ENCODE results near the gene SIX2.
"Not testable (repeated sequence)": the region's sequence is repeated elsewhere in the genome, so short reads cannot be mapped to it uniquely, and the experiment has no call there.

Gene SIX2

DNA sequence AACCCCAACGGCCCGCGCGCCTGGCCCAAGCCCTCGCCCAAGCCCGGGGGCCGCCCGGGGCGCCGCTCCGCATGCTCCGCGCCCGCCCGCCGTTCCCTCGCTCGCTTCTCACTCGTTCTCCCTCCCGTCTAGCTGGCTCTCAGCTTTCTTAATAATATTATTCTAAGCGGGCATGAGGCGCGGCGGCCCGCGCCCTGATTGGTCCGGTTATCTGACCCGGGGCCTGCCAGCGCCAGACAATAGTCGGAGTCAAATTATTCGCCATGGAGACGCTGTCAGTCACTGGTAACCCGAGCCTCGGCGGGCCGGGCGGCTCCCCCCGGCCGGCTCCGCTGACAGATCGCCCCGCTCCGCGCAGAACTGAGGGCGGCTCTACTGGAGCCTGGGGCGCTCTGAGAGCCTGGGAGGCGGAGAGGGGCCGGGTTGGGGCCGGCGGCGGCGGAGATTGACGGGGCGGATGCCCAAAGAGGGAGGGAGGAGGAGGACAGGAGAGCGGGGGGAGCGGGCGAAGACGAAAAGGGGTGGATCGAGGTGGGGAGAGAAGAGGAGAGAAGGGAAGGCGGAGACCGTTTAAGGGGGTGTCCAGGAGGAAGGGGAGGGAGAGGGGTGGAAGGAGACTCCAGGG lies at the start of gene SIX2:
Gene SIX2 (minus strand): TSS at position 150 of the 625 bp plus-strand sequence. CDS start 342 bp downstream, outside the sequence.
- no peak for DNase-seq

DNA sequence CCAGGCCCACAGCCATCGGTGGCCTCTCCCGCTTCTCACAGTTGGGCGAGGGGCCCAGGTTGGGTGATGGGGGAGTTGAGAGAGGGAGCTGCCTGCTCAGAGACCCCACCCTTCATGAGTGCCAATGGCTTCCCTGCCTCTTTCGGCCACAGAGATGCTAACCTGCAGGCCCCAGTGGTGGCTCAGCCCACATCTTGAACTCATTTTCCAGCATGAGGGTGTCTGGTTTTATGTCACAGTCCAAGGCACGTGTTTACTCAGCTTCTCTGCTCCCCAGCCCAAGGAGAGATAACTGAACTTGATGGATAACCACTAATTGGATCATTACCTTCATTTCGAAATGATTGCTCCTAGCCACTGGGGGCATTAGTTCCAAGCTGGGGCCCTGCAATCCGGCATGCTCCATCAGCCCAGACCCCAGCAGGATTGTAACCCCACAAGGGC lies 45.9 kb upstream of the SIX2 start:
- DNase-seq: no peak

DNA sequence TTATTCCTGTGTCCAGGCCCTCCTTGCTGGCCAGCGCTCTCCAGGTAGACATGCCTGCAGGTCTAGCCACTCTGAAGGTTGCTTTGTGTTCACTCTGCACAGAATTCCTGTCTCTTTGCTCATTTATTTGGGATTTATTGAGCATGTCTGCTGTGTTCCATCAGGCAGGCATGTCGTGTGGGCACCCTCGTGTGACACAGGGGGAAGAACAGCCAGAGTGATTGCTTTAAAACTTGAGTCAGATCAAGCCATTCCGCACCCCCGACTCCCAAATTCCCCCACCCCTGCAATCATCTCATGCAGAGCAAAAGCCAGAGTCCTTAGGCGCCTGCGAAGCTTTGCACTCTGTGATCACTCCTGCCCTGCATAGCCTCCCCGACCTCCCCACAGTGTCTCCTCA lies 44.7 kb upstream of the SIX2 start:
- DNase-seq: no peak

DNA sequence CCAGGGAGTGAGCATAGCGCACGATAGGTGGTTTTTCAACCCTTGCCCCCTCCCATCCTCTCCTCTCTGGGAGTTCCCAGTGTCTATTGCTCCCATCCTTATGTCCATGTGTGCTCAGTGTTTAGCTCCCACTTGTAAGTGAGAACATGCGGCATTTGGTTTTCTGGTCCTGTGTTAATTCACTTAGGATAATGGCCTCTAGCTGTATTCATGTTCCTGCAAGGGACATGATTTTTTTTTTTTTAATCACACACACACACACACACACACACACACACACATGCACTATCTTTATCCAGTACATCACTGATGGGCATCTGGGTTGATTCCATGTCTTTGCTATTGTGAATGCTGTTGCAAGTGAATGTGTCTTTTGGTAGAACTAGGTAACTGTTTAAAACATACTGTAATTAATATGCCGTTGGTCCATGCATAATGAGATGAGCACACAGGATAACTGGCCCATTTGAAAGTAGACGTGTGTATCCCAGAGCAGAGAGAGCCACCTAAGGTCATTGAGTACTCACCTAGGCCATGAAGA lies 43.2 kb upstream of the SIX2 start:
- DNase-seq: no peak

DNA sequence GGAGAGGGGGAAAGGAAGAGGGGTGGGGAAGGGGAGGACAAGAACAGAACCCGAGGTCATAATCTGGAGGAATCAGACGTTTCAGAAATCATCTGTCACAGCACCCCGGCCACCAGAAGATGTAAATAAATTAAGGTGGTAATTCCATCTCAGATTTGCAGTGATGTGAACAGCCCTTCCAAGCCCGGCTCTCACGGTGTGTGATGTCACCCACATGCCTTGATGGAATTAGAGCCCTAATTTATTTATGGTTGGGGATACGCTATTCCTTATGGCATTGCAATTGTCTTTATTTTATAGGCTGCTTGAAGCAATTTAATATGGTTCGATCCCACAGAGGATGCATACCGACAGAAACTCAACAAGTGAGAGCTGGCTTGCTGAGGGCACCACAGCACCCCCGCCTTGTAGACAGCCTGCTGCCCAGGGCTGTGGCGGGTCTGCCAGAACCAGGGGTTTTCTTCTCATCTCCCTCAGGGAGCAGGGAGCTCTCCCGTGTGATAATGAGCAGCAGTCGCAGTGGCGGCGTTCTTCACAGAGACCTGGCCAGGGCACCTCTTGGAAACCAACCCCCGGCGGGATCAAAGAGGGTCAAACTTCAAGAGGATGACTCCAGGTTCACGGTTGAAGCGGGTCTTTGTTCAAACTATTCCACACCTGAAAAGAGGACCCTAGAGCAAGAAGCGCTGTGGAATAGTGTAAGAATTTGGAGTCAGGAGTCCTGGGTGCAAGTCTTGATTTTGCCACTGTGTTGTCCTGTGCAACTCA lies 40.5 kb upstream of the SIX2 start:
- no peak for DNase-seq

DNA sequence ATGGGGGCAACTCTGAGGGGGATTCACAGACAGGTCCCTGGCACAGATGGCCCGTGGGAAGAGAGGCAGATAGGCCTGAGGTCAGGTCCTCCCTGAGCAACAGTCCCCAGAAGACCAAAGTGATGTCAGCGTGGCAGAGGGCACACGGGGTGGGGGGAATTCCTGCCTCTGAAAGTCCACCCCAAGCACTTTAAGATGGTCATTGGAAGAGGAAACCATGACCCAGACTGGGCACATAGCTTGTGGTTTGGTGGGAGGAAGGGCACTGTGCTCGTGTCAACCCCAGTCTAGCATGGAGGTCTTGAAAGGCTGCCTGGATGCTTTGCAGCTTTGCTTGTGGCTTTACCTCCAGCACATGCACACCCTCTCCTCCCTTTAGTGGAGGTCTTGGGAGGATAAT lies 38.0 kb upstream of the SIX2 start:
- no peak for DNase-seq

DNA sequence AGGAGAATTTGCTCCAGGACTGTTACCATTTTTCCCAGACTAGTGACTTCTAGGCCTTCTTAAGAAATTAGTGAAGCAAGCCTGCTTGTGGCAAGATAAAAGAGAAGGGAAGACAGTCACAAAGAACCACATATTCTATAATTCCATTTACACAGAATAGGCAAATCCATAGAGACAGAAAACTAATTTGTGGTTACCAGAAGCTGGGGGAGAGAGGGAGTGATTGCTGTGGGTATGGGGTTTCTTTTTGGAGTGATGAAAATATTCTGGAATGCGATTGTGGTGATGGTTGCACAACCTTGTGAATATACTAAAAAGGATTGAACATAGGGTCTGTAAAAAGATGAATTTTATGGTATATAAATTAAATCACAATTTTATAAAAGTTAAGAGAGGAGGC lies 37.5 kb upstream of the SIX2 start:
- no peak for DNase-seq

DNA sequence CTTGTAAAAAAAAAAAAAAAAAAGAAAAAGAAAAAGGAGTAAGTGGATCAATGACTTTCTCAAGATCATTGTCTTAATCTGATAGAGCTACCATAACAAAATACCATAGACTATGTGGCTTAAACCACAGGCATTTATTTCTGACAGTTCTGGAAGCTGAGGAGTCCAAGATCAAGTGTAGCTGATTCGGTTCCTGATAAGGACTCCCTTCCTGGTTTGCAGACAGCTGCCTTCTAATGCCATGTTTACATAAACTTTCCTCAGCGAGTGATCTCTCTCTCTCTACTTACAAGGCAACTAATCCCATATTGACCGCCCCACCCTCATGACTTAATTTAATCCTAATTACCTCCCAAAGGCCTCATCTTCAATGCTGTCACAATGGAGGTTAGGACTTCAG lies 36.5 kb upstream of the SIX2 start:
- DNase-seq: no peak

DNA sequence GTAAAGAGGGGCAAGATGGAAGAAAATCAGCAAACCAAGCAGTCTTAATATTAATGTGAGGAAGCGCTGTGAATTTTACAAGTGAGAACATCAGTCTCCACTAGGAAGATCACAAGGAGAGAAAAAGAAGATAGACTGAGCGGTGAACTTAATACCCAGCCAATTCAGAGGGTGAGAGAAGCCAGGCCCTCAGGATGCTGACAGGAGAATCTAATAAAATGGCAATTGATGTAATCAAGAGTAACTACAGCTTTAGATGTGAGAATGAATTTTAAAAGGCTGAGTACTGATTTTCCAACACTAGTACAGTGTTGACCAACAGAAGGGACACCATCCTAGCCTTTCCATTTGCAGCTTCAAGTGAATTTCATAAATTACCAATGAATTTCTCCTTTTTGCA lies 35.7 kb upstream of the SIX2 start:
- DNase-seq: no peak

DNA sequence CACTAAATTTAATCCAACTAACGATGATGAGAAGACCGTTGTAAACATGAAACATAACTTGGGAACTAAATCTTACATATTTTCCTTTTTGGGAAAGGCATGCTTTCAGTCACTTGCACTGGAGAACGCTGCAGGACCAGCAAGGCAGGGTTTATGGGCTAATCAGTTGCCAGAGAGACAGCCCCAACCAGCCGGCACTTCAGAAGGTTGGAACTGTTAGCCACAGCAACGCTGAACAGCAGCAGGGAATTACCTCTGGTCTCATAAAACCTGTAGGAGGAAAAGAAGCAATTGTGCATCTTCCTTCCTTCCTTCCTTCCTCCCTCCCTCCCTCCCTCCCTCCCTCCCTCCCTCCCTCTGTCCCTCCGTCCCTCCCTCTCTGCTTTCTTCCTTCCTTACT lies 33.9 kb upstream of the SIX2 start:
- no peak for DNase-seq

DNA sequence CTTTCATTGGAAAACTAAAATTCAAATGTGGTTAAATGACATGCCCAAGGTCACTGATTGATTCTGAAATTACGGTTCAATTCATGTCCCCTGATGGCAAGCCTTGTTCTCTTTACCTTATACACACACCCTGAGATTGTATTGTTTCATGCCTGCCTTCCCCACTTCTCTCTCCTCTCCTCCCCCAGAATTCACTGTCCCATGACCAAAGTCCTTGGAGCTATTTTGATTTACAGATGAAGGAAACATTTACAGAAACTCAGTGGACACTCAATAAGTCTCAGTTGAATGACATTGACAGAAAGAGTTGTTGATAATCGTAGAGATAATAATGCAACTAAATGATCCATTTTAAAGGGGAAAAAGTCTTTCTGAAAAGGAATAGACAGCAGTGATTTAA lies 33.1 kb upstream of the SIX2 start:
- DNase-seq: no peak

DNA sequence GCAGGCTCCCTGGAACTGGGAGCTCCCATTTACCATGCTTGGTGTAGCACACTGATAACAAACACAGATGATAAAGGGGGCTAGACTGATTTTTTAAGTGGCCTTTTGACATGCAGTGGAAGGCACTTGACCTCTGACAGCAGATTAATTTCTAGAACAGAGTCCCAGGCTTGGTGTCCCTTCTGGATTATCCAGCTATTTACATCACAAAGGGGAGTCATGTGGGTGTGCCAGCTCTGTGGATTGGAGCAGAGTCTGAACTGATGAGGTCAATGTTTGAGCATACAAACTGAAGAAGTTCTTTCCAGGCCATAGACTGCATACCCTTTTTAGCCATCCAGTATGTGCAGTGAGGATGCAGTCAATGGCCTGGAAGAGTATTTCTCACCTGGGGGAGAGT lies 31.5 kb upstream of the SIX2 start:
- no peak for DNase-seq

DNA sequence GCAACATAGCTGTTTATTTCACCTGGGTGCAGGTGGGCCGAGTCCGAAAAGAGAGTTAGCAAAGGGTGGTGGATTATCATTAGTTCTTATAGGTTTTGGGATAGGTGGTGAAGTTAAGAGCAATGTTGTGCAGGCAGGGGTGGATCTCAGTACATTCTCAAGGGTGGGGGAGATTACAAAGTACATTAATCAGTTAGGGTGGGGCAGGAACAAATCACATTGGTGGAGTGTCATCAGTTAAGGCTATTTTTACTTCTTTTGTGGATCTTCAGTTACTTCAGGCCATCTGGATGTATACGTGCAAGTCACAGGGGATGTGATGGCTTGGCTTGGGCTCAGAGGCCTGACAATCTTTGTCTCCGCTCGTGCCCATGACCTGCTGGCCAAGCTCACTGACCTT lies 30.6 kb upstream of the SIX2 start:
- DNase-seq: not testable (repeated sequence)

DNA sequence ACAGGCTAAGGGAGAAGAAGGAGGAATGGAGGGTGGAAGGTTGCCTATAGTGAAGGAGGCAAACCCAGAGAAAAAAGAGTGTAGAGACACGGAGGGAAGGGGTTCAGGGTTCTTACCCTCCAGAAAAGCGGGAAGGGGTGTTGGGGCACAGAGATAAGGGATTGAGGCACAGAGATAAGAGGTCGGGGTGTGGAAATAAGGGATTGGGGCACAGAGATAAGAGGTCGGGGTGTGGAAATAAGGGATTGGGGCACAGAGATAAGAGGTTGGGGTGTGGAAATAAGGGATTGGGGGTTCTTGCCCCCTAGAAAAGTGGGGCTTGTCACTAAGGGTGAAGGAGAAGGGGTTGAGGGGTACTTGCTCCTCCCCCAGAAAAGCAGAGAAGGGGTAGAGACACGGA lies 29.6 kb upstream of the SIX2 start:
- not testable (repeated sequence) for DNase-seq

DNA sequence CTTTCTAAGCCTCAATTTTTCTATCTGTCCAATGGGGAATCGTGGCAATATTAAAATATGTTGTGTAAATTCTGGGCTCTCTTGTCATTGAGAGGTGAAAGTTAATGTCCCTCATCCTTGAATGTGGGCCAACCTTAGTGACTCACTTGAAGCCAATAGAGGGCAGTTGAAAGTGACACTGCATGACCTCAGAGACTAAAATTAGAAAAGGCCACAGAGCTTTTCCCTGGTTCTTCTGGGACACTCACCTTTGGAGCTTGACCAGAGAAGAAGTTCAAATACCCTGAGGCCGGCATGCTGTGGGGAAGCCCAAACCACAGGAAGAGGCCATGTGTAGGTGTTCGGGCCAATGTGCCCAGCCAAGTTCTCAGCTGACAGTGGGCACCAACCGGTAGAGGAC lies 24.1 kb upstream of the SIX2 start:
- no peak for DNase-seq

DNA sequence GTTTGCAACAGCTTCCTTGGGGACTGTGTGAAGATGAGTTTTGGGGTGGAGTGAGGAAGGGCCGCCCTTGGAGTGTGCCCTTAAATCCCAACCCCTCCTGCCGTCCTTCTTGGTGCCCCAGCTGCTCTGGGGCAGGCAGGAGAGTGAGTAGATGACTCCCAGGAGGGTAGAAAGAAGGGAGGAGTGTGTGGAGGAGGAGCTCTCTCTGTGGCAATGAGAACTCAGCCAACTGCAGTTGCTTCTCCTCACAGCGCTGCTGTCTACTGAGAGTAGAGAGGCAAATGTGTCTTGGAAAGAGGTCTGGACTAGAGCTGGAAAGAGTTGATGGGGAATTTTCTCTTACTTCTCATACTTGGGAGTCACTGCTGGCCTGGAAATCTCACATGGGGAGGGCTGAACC lies 21.8 kb upstream of the SIX2 start:
- no peak for DNase-seq

DNA sequence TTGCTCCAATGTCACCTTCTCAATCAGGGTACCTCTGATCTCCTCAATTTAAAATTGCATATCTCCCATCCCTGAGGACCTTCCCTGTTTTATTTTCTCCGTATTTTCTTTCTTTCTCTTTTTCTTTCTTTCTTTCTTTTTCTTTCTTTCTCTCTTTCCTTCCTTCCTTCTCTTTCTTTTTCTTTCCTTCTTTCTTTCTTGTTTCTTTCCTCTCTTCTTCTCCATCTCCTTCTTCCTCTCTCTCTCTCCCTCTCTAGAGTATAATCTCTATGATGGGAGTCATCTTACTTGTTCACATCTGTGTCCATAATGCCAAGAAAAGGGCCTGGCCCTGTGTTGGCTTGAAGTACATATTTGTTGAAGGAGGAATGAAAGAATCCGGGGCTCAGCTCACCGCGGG lies 21.3 kb upstream of the SIX2 start:
- no peak for DNase-seq

DNA sequence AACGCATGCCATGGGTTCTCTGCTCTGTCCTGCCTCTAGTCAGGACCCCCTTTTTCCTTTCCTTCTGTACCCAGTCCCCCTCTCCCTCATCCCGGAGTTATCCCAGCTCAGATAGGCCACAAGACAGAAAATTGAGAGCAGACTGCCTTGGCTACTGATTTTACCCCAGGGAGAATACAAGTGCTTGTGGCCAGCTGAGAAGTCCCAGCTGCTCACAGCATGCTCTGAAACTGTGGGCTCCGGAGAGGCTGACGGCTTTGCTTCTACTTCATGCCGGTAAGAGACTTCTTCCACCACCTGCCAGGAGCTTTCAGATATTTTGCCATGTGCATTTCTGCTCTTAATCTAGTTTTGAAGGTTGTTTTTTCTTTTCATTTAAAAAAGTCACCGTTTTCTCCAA lies 20.0 kb upstream of the SIX2 start:
- DNase-seq: no peak

DNA sequence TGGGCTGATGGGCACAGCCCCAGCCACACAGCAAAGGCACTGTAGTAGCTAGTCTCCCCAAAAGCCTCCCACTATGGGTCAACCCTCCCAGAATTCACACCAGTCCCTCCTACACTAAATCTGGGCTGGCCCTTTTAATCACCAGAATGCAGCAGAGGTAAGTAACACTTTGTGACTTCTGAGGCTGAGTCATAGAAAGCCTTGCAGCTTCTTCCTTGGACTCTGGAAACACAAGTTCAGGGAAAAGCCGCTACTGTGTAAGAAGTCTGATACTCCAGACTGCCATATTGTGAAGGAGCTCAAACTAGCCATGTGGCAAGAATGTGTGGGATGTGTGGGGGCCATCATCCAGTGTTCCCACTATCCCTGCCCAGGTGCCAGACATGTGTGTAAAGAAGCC lies 19.0 kb upstream of the SIX2 start:
- no peak for DNase-seq

DNA sequence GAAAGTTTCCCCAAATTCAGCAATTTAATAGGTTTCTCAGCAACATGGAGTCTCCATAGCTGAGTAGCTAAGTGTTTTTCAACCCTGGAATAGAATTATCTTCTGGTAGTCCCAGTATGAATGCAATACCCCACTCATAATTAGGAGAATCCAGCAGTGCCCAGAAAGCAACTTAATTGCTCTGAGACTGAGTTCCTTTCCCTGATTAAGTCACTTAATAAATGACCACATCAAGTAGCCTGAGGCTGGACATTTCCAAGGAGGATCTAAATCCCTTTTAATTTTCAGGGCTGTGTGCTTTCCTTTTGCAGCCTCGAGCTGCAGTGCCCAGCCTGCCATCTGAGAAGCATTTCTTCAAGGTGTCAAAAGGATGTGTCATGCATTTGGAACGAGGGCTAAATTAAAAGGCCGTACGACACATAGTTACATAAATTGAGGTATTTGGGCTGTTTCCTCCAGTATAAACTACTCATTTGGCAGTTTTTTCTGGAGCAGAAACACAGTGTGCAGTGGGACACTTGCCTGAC lies 17.7 kb upstream of the SIX2 start:
- no peak for DNase-seq

DNA sequence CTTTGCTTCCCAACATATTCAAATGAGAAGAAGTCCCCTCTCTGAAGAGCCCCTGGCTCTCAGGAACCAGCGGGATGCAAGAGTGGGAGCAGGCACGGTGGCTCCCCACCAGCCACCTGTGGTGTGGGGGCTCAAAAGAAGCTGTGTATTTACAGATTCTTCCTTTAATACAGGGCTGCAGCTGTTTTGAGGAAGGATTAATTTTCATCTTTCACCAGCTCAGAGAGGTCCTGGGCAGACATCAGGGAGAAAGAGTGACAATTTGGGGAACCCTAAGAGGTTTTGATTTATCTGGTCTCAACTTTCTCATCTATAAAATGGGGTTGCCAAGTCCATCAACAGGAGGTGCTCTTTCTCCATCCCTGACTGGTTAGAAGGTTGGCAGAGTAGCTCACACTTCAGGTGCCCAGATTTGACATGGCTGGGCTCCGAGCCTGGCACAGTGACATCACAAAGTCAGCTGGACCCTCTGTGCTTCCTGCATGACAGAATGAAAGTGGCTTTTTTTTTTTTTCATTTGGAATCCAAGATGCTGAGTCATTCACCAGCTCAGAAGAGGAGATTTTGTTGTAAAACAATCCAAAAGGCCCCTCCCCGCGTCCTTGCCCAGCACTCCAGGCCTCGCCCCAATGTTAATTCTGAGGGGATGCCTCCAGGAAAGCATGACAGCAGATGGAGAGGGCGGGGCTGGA lies 15.5 kb upstream of the SIX2 start:
- DNase-seq: no peak

DNA sequence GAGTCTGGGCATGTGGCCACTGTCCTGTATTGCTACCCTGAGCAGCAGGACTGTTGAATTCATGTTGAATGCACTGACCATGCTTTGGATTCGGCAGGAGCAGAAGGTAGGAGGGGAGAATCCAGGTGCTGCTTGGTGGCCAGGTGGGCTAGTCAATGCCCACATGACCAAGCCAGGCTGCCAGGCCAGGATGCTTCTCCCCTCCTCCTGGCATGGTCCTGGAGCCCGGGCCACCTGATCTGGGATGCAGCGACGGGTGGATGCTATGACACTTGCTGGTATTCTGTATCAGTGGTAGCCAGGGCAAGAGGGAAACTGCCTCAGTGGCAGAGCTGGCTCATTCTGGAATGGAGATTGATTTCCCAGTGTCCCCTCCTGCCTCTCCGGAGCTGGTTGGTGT lies 14.8 kb upstream of the SIX2 start:
- no peak for DNase-seq

DNA sequence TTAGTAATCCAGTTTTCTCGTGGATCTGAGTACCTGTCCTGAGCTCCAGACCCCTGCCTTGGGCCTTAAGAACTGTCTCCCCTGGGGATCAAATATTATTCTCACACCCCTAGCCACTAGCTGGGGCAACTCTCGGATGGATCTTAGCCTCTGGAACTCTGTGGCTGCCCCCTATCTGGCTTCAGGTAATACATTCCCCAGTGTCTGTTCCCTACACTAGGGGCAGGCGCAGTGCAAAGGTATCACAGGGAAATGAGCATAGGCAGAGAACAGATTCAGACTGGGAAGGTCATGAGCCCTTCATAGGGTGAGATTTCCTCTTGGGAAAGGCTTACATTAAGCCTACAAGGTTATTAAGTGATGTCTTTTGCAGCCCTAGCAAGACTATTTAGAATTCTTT lies 11.2 kb upstream of the SIX2 start:
- DNase-seq: no peak

DNA sequence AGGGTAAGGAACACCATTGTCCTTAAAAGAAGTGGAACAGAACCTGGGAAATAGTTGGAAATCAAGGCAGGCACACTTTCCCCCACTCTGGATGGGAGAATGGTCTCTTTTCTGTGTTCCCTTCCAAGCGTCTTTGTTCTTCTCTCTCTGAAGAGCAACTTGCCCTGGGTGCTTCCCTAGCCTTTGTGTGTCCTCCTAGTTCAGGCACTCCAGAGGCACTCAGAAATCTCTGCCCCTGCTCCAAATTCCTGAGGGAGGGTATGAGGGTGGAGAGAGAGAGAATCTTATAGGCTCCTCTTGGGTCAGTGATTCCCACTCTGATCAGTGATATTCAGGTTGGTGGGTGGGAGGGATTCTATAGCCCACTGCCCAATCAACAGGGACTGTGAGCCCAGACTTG lies 8.8 kb upstream of the SIX2 start:
- no peak for DNase-seq

Measured in activated CD4-positive, alpha-beta T cell treated with anti-CD3 and anti-CD28 coated beads for 4 hours (primary cell).